Activated CD8-positive, alpha-beta T cell treated with anti-CD3 and anti-CD28 coated beads, Interleukin-2, amount 10 ng/mL, durations not matched to agents 7 days and 5 days (primary cell): Measurements from ENCODE around the gene HACD2. TPM values are rescaled to one million over a fixed set of nuclear protein-coding genes. Genes with fewer than 3 reads are reported as not detected.
"Not testable (repeated sequence)": the region's sequence is repeated elsewhere in the genome, so short reads cannot be mapped to it uniquely, and the experiment has no call there.

ENCODE experiments used
- ATAC-seq: fragments of 150-1000 bp; cut with Tn5 transposase; one replicate; pipeline ENCODE4 v1.10.0; 2021; ENCODE audit warnings: moderate library complexity
- CTCF ChIA-PET: fragments of 350-600 bp; sonication (Branson Sonifier 250); formaldehyde crosslinking; loops from one replicate; lab custom pipeline; 2021; ENCODE audit warnings: antibody characterized with exemption; lab: Charles Lee
- POLR2A ChIA-PET: fragments of 350-600 bp; sonication (Branson Sonifier 250); formaldehyde crosslinking; loops from one replicate; lab custom pipeline; 2021; ENCODE audit warnings: antibody characterized with exemption; lab: Charles Lee
- DNase-seq: peaks from one replicate; pipeline ENCODE4 v3.0.0-alpha.2; 2020
- H3K27ac Mint-ChIP-seq: one replicate; pipeline ENCODE4 v1.8.0; 2021; ENCODE audit warnings: mild to moderate bottlenecking, mixed read lengths
- H3K27me3 Mint-ChIP-seq: one replicate; pipeline ENCODE4 v1.8.0; 2021; ENCODE audit warnings: low read depth, mixed read lengths
- H3K36me3 Mint-ChIP-seq: one replicate; pipeline ENCODE4 v1.8.0; 2021; ENCODE audit warnings: low read depth, mixed read lengths
- H3K4me1 Mint-ChIP-seq: one replicate; pipeline ENCODE4 v1.8.0; 2021; ENCODE audit warnings: low read depth, mixed read lengths
- H3K4me3 Mint-ChIP-seq: one replicate; pipeline ENCODE4 v1.8.0; 2021; ENCODE audit warnings: mild to moderate bottlenecking, mixed read lengths
- H3K9me3 Mint-ChIP-seq: one replicate; pipeline ENCODE4 v1.8.0; 2022; ENCODE audit warnings: mixed read lengths; ENCODE audit not compliant: insufficient read depth
- total RNA-seq, 2 experiments: library from RNA; stranded (reverse); gene quantifications; one replicate each; pipeline ENCODE4 v1.2.3, GENCODE V29; 2021

Gene HACD2
- total RNA-seq, 2 experiments from 2014 or later: 20.7 to 23.8 TPM

DNA sequence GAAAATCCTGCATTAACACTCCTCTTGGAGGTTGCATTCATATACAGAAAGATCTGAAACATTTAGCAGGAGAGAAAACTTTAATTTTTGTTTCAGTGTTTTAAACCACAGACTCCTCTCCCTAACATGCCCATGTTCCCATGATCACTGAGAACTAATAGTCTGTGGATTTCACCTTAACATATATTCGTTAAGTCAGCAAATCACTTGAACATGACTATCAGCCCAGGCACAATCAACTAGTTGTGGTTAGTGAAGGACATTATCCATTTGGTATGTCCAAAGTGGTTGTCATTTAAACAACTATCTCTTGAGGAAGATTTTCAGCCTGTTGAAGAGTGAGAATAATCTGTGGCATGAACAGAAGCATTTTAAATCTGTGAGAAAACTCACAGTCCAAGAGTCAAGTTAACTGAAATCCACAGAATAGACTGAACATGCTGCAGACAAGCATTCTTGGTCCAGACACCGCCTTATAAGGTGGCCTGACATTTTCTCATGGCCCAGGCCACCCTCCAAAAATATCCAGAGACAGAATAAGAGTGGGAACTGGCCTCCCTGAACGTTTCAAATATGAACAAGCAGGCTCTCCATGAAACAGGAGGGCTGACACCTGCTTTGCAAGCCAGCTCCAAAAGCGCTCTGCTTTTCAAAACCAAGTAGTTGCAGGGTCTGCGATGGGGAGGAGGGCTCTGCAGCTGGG lies 96.1 kb downstream of the HACD2 start:
- POLR2A ChIA-PET: no interaction called here

DNA sequence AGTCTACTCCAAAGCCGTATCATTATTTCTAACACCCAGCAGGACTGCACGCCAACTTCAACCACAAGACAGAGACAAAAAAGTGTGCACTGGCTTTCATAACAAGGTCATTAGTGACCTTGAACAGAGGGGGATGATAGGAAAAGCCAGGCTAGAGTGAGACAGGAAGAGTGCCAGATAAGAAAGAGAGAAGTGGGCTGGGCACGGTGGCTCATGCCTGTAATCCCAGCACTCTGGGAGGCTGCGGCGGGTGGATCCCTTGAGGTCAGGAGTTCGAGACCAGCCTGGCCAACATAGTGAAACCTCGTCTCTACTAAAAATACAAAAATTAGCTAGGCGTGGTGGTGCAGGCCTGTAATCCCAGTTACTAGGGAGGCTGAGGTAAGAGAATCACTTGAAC lies 97.8 kb downstream of the HACD2 start:
- H3K4me3 Mint-ChIP-seq, DNase-seq, H3K4me1 Mint-ChIP-seq, ATAC-seq, H3K27ac Mint-ChIP-seq, H3K36me3 Mint-ChIP-seq, H3K27me3 Mint-ChIP-seq, CTCF ChIA-PET, POLR2A ChIA-PET, H3K9me3 Mint-ChIP-seq: not testable (repeated sequence)

More for the DNA sequence above, 96.1 kb downstream of the HACD2 start:
- H3K4me3 Mint-ChIP-seq: no peak overlapping the region
- CTCF ChIA-PET: interaction anchor here (0.7 to 3.3 kb wide), 11 partner anchors 10 to 244 kb away, joined by 3 to 23 read pairs (median 4); no protein-coding TSS in a partner anchor
- H3K36me3 Mint-ChIP-seq: peaks cover 6% of the 10 kb centered on the region
- no peaks in the 10 kb centered on the region for H3K27me3 Mint-ChIP-seq
- DNase-seq (no peak), ATAC-seq (no peak)
- H3K4me1 Mint-ChIP-seq: no peaks in the 10 kb centered on the region
- H3K27ac Mint-ChIP-seq: no peak overlapping the region
- no peaks in the 10 kb centered on the region for H3K9me3 Mint-ChIP-seq

DNA sequence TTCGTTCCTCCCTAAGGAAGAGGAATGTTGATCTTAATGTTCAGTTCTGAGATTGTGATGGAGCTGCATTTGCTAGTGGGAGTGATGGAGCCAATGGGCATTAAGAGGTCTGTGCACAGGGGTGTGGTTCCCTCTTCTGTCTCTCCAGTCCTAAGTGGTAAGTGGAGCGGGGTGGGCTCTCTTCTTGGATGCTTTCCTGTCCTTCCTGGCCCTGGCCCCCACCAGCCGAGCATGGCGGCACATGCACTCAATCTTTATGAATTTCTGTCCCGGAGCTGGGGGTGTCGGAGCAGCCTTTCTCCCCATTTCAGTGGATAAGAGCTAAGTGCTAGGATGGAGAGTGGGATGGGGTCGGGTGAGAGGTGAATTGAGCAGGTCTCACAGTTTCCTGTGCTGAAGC lies 98.4 kb downstream of the HACD2 start:
- H3K36me3 Mint-ChIP-seq: peaks cover 3% of the 10 kb centered on the region

DNA sequence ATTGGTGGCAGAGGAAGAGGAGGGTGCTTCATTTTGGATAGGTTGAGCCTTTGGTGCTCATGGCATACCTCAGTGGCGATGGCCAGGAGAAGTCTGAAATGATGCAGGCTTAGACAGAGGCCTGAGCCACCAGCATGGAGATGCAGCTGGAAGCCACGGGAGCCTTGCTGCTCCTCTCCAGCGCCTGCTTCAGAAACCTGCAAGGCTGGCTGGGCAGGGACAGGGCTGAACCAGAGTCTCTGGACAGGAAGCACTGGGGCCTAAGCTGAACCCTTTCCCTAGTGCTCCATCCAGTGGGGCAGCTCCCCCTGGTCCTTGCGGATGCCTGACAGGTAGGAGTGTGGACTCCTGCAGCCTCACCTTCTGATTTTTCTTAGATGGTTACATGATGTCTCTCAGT lies 99.3 kb downstream of the HACD2 start:
- no peak overlapping the region for H3K4me3 Mint-ChIP-seq
- H3K27me3 Mint-ChIP-seq: peaks cover 3% of the 10 kb centered on the region
- ChIA-PET POLR2A (no interaction called here), CTCF (interaction anchor here (1.1 kb wide), 1 partner anchor 73 kb away, joined by 3 read pairs; no protein-coding TSS in a partner anchor)
- no peaks in the 10 kb centered on the region for H3K9me3 Mint-ChIP-seq
- H3K4me1 Mint-ChIP-seq: no peaks in the 10 kb centered on the region
- no peak for DNase-seq
- H3K36me3 Mint-ChIP-seq: no peaks in the 10 kb centered on the region
- no peak for ATAC-seq
- H3K27ac Mint-ChIP-seq: no peak overlapping the region

More for the DNA sequence above, 98.4 kb downstream of the HACD2 start:
- ATAC-seq (no peak), DNase-seq (no peak)
- no peaks in the 10 kb centered on the region for H3K9me3 Mint-ChIP-seq
- H3K27ac Mint-ChIP-seq: no peak overlapping the region
- ChIA-PET POLR2A (no interaction called here), CTCF (no interaction called here)
- no peak overlapping the region for H3K4me3 Mint-ChIP-seq
- H3K4me1 Mint-ChIP-seq: no peaks in the 10 kb centered on the region
- H3K27me3 Mint-ChIP-seq: no peaks in the 10 kb centered on the region

DNA sequence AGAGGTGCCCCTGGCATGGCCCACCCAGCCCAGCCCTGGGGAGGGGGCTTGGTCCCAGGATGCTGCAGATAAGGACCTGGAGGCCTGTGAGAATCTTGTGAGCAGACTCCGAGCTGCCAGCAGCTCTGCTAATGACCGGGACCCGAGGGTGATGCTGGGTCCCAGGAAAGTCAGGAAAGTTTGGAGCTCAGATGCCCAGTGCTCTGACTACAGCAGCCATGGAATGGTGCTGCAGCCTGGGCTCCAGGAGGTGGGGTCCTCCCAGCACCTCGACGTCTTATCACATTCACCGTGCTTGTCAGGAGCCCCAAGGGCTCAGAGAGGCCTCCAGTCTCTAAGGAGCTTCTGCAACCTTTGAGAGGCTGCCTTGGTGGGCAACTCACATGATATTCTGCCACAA lies 101.7 kb downstream of the HACD2 start:
- no peak for DNase-seq
- ATAC-seq: no peak
- POLR2A ChIA-PET: no interaction called here
- Mint-ChIP-seq H3K27ac (no peak overlapping the region), H3K4me1 (no peaks in the 10 kb centered on the region), H3K27me3 (peaks cover 3% of the 10 kb centered on the region), H3K4me3 (no peak overlapping the region), H3K9me3 (no peaks in the 10 kb centered on the region), H3K36me3 (no peaks in the 10 kb centered on the region)
- CTCF ChIA-PET: interaction anchor here (0.6 to 1.3 kb wide), 4 partner anchors 10 to 127 kb away, joined by 3 to 6 read pairs (median 4); no protein-coding TSS in a partner anchor

DNA sequence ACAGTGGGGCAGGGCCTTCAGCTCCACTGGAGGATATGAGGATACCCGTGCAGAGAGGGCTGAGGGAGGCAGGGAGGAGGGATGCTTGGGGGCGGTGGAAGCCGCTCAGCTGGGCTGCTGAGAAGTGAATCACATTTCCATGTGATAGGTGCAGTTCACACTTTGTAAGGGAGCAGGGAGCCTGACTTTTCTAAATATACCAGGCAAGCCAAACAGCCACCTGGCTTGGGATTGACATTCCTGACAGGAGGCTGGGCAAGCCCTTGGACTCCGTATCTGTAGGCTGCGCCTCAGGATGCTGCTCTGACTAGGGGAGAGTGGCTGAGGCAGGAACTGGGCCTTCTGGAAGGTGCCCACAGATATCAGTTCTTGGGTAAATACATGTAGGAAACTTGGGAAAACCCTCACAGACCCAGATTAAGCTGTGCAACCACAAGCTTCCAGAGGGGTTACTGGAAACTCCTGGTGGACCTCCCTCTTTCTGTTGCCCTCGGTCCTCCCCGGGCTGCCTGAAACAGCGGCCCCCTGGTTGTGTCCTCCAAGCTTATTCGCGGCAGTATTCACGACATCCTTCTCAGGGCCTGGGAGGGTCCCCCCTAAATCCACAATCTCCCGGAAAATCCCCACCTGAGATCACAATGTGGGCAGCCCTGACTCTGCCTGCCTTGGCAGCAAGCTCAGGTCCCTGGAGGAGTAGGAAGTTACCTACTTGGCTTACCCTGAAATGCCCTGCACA lies 103.0 kb downstream of the HACD2 start:
- H3K9me3 Mint-ChIP-seq: no peaks in the 10 kb centered on the region
- ChIA-PET CTCF (no interaction called here), POLR2A (no interaction called here)
- no peaks in the 10 kb centered on the region for H3K36me3 Mint-ChIP-seq
- H3K27ac Mint-ChIP-seq: no peak overlapping the region
- peaks cover 9% of the 10 kb centered on the region for H3K27me3 Mint-ChIP-seq
- ATAC-seq: no peak
- no peaks in the 10 kb centered on the region for H3K4me1 Mint-ChIP-seq
- H3K4me3 Mint-ChIP-seq: no peak overlapping the region
- DNase-seq: no peak

DNA sequence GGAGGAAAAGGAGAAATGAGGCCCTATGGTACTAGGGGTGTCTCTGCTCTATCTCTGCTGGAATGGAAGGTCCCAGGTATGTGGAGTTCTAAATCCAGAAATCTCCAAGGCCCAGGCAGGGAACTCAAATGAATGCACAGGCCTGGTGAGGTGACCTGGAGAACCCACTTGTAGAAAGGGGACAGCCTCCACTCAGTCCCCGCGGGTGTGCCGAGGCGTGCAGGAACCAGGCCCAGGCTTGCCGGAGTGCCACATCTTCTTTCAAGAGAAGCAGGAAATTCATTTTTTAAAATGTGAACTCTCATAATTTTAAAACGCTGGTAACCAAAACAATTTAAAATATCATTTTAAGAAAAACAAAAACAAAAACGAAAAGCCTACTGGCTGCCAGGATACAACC lies 103.8 kb downstream of the HACD2 start:
- POLR2A ChIA-PET: no interaction called here
- Mint-ChIP-seq H3K27me3 (peaks cover 9% of the 10 kb centered on the region), H3K9me3 (no peaks in the 10 kb centered on the region), H3K4me1 (no peaks in the 10 kb centered on the region), H3K4me3 (no peak overlapping the region), H3K36me3 (no peaks in the 10 kb centered on the region), H3K27ac (no peak overlapping the region)
- CTCF ChIA-PET: no interaction called here
- no peak for DNase-seq
- no peak for ATAC-seq

DNA sequence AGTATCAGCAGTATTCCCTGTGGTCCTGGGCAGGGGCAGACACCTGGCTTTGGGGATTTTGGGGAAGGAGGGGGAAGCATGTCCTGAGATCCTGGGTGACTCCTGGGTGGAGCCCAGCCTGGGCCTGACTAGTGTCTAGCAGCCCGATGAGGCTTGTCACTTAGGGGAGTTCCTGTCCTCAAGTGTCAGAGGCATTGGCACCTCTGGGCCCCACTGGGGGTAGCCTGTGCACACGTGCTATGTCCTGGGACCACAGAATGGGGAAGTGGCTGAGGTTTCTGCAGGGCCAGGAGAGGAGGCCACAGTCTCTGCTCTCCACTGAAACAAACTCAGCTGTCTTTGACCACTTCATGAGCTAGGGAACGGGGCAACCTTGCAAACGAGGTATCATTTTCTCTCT lies 104.4 kb downstream of the HACD2 start:
- CTCF ChIA-PET: no interaction called here
- POLR2A ChIA-PET: no interaction called here
- peaks cover 9% of the 10 kb centered on the region for H3K27me3 Mint-ChIP-seq
- no peak for DNase-seq
- ATAC-seq: no peak
- H3K4me1 Mint-ChIP-seq: no peaks in the 10 kb centered on the region
- no peak overlapping the region for H3K4me3 Mint-ChIP-seq
- H3K36me3 Mint-ChIP-seq: no peaks in the 10 kb centered on the region
- H3K9me3 Mint-ChIP-seq: no peaks in the 10 kb centered on the region
- H3K27ac Mint-ChIP-seq: no peak overlapping the region

DNA sequence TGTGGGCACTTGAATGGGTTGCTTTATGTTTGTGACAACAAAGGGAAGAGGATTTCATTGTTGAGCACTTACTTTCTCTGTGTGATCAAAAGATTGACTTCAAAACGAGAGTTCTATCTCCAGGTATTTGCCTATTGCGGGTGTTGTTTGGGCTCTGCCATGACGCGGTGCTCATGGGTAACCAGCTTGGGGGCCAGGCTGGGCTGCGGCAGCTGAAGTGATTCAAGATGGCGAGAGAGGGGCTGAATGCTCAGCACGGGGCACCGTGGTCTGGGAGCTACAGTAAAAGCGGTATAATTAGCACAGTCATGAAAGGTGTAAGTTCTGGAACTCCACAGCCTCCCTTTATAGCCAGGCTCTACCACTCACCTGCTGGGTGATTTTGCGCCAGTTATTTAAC lies 105.0 kb downstream of the HACD2 start:
- Mint-ChIP-seq H3K36me3 (no peaks in the 10 kb centered on the region), H3K27me3 (peaks cover 9% of the 10 kb centered on the region), H3K27ac (no peak overlapping the region), H3K4me3 (no peak overlapping the region), H3K9me3 (no peaks in the 10 kb centered on the region), H3K4me1 (no peaks in the 10 kb centered on the region)
- no peak for DNase-seq
- ChIA-PET POLR2A (no interaction called here), CTCF (no interaction called here)
- ATAC-seq: no peak

DNA sequence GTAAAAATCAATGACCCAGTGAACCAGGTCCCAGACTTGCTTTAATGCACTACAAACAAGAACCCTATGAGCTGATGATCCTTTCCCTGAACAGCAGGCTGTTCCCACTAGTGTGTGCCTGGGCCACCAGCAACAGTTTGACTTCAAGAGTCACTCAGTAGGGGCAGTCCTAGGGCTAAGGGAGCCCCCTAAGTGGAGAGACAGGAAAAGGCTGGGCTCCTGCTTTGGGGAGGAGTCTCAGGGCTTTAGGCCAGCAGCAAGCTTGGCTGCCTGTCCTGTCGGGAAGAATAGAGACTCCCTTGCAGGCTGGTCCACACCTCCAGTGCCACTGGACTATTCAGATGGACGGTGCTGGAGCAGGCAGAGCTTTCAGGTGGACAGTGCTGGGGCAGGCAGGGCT lies 106.5 kb downstream of the HACD2 start:
- H3K9me3 Mint-ChIP-seq: no peaks in the 10 kb centered on the region
- H3K4me3 Mint-ChIP-seq: no peak overlapping the region
- H3K36me3 Mint-ChIP-seq: no peaks in the 10 kb centered on the region
- no peaks in the 10 kb centered on the region for H3K4me1 Mint-ChIP-seq
- no peak for DNase-seq
- ATAC-seq: no peak
- no peak overlapping the region for H3K27ac Mint-ChIP-seq
- peaks cover 9% of the 10 kb centered on the region for H3K27me3 Mint-ChIP-seq
- ChIA-PET POLR2A (no interaction called here), CTCF (no interaction called here)

DNA sequence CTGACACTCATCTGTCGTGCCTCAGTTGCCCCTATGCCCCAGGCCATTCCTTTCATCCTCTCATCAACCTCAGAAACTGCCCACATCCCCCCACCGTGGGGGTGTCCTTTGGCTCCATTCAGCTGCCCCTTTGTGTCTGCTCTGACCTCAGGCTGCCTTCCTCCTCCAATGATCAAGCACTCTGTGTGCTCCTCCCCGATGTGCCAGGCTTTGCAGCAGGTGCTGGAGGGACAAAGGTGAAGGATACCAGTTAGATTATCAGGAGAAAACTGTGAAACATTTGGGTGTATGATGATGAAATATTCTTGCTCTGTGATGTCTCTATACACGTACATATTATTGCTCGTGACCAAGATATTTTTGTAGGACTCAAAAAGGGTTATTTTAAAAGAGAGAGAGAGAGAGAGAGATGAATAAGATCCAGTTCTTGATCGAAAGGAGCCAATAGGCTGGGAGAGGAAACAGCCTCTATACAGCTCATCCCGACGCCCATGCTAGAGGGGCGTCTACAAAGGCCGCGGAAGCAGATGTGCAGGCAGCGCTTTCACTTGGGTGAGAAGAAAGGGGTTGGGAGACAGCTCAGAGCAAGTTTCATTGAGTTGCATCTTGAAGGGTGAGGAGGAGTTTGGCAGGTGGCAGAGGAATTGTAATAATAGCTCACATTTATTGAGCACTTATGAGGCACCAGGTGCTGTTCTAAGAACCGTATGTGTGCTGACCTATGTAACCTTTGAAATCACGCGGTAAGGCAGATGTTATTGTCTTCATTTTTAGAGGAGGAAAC lies 107.7 kb downstream of the HACD2 start:
- ChIA-PET POLR2A (no interaction called here), CTCF (no interaction called here)
- H3K27me3 Mint-ChIP-seq: peaks cover 9% of the 10 kb centered on the region
- no peaks in the 10 kb centered on the region for H3K4me1 Mint-ChIP-seq
- no peaks in the 10 kb centered on the region for H3K36me3 Mint-ChIP-seq
- ATAC-seq: no peak
- no peak overlapping the region for H3K27ac Mint-ChIP-seq
- H3K9me3 Mint-ChIP-seq: no peaks in the 10 kb centered on the region
- DNase-seq: no peak
- no peak overlapping the region for H3K4me3 Mint-ChIP-seq

DNA sequence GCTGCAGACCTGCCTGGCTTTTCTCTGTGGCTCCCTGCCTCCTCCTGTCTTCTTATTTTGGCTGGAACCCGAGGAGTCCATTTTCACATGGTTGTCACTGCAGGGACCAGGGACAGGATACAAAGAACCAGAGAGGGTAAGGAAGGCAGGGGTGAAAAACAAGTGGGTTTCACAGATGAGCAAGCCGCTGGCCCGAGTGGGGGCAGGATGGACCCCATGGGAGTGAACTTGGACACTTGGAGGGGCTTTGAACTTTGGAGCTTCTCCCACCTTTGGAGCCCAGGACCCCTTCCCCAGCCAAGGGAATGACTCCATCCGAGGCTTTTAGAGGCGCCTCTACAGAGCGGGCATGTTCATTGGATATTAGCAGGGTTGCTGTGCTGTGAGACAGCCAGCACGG lies 109.1 kb downstream of the HACD2 start:
- DNase-seq: no peak

More for the DNA sequence above, 109.1 kb downstream of the HACD2 start:
- CTCF ChIA-PET: no interaction called here
- Mint-ChIP-seq H3K36me3 (no peaks in the 10 kb centered on the region), H3K4me1 (no peaks in the 10 kb centered on the region), H3K4me3 (no peak overlapping the region), H3K9me3 (no peaks in the 10 kb centered on the region), H3K27ac (no peak overlapping the region), H3K27me3 (peaks cover 8% of the 10 kb centered on the region)
- ATAC-seq: no peak
- POLR2A ChIA-PET: no interaction called here
